Peyer's patch (tissue), 4 donors: ENCODE measurements around the gene CALML3. TPM values are rescaled to one million over a fixed set of nuclear protein-coding genes. Genes with fewer than 3 reads are reported as not detected.
A peak's percentile ranks its signal among the peaks of the same experiment; 100 is the strongest.

ENCODE experiments used
- DNase-seq, 3 donors: peaks; one replicate each; pipeline ENCODE4 v3.0.0-alpha.2; 2017 to 2019
- H3K27ac ChIP-seq, 4 donors: fragments of 200-600 bp; sonication (generic); one replicate each; pipeline ENCODE4 v1.5.1; 2016 to 2019
- H3K27me3 ChIP-seq, 2 donors: fragments of 200-600 bp; sonication (generic); one replicate each; pipeline ENCODE4 v1.5.1; 2019
- H3K36me3 ChIP-seq, 3 donors: fragments of 200-600 bp; sonication (generic); one replicate each; pipeline ENCODE4 v1.5.1; 2016 to 2019
- H3K4me1 ChIP-seq, 4 donors: fragments of 200-600 bp; sonication (generic); one replicate each; pipeline ENCODE4 v1.5.1; 2016 to 2019
- H3K4me3 ChIP-seq, 4 donors: fragments of 200-600 bp; sonication (generic); 1 replicate in 3 of 4; 2 replicates in 1 of 4; pipeline ENCODE4 v1.5.1; 2016 to 2019; ENCODE audit warnings: mild to moderate bottlenecking in 1 of 4
- H3K9me3 ChIP-seq, 4 donors: fragments of 200-600 bp; sonication (generic); one replicate each; pipeline ENCODE4 v1.5.1; 2016 to 2019; ENCODE audit warnings: mild to moderate bottlenecking in 1 of 4
- CTCF ChIP-seq, 6 experiments: fragments of 450-650 bp in 4 of 6; fragments of 200-600 bp in 2 of 6; sonication (generic) in 1 of 6; IDR thresholded peaks; one replicate each; pipeline ENCODE4 v1.5.1; 2017 to 2019; ENCODE audit warnings: antibody characterized with exemption in 6 of 6, mild to moderate bottlenecking in 3 of 6, moderate library complexity in 1 of 6
- POLR2A ChIP-seq, 2 donors: fragments of 450-650 bp; IDR thresholded peaks; one replicate each; pipeline ENCODE4 v1.5.1; 2017; ENCODE audit warnings: antibody characterized with exemption in 2 of 2, mild to moderate bottlenecking in 2 of 2, moderate library complexity in 2 of 2
- total RNA-seq, 4 donors: library from RNA; depleted of rRNA; stranded (reverse); fragments of >200 nt; gene quantifications; one replicate each; pipeline ENCODE4 v1.1.0, GENCODE V29; 2016

The CALML3 gene
- total RNA-seq, 4 donors from 2014 or later = not detected

- Histone ChIP-seq H3K4me3 (no peak overlapping the region), H3K27ac (peak overlapping the region in 3 of 4 donors; percentile 7 to 55 (median 40)), H3K36me3 (no peaks in the 10 kb centered on the region), H3K9me3 (no peaks in the 10 kb centered on the region), H3K4me1 (peaks cover 0 to 26% (median 0%) of the 10 kb centered on the region in 4 donors), H3K27me3 (no peaks in the 10 kb centered on the region)
- TF ChIP-seq POLR2A (IDR thresholded peaks at IDR 0.05) (no peak), CTCF (IDR thresholded peaks at IDR 0.05) (no peak)
- DNase-seq = peak in 2 of 3 donors; percentile 44 to 45
These were observed 39.3 kb downstream of the CALML3 start for GRCh38 chr10:5563991-5564536.

- H3K27ac ChIP-seq = peak overlapping the region in 3 of 4 donors; percentile 7 to 55 (median 40)
- peak in 2 of 3 donors; percentile 45 to 50 for DNase-seq
These were observed 39.9 kb downstream of the CALML3 start for GRCh38 chr10:5564537-5565204.

GRCh38 chr10:5565205-5565545 is 40.4 kb downstream of the CALML3 start:
- DNase-seq = peak in 2 of 3 donors; percentile 30 to 32
- peaks cover 0 to 26% (median 0%) of the 10 kb centered on the region in 4 donors for H3K4me1 ChIP-seq
- no peaks in the 10 kb centered on the region for H3K9me3 ChIP-seq
- no peaks in the 10 kb centered on the region for H3K27me3 ChIP-seq
- H3K4me3 ChIP-seq = no peak overlapping the region
- TF ChIP-seq CTCF (IDR thresholded peaks at IDR 0.05) (no peak), POLR2A (IDR thresholded peaks at IDR 0.05) (no peak)
- no peaks in the 10 kb centered on the region for H3K36me3 ChIP-seq
- peak overlapping the region in 1 of 4 donors; percentile 55 for H3K27ac ChIP-seq

More at GRCh38 chr10:5564537-5565204, 39.9 kb downstream of the CALML3 start:
- Histone ChIP-seq H3K9me3 (no peaks in the 10 kb centered on the region), H3K36me3 (no peaks in the 10 kb centered on the region), H3K4me1 (peaks cover 0 to 26% (median 0%) of the 10 kb centered on the region in 4 donors), H3K27me3 (no peaks in the 10 kb centered on the region), H3K4me3 (no peak overlapping the region)
- TF ChIP-seq CTCF (IDR thresholded peaks at IDR 0.05) (no peak), POLR2A (IDR thresholded peaks at IDR 0.05) (no peak)

GRCh38 chr10:5565671-5566581 is 41.2 kb downstream of the CALML3 start:
- Histone ChIP-seq H3K4me1 (peaks cover 0 to 26% (median 0%) of the 10 kb centered on the region in 4 donors), H3K27ac (no peak overlapping the region), H3K27me3 (no peaks in the 10 kb centered on the region), H3K9me3 (no peaks in the 10 kb centered on the region), H3K4me3 (no peak overlapping the region), H3K36me3 (no peaks in the 10 kb centered on the region)
- DNase-seq = peak in 2 of 3 donors; percentile 34 to 41
- TF ChIP-seq CTCF (IDR thresholded peaks at IDR 0.05) = no peak
- TF ChIP-seq POLR2A (IDR thresholded peaks at IDR 0.05) = no peak

- DNase-seq = peak in 1 of 3 donors; percentile 23
- Histone ChIP-seq H3K27me3 (no peaks in the 10 kb centered on the region), H3K9me3 (no peaks in the 10 kb centered on the region), H3K4me1 (peaks cover 0 to 31% (median 0%) of the 10 kb centered on the region in 4 donors), H3K4me3 (no peak overlapping the region), H3K27ac (no peak overlapping the region), H3K36me3 (no peaks in the 10 kb centered on the region)
- TF ChIP-seq POLR2A (IDR thresholded peaks at IDR 0.05) (no peak), CTCF (IDR thresholded peaks at IDR 0.05) (no peak)
These were observed 41.9 kb downstream of the CALML3 start for GRCh38 chr10:5566614-5567013.
